GM12872 (cell line): Measurements from ENCODE around the gene TADA2A.

ENCODE experiments used
- TF ChIP-seq, protein P1 (sequence below): IDR thresholded peaks from 3 replicates; pipeline ENCODE4 v1.5.1; 2011; ENCODE audit warnings: low read depth, mild to moderate bottlenecking, low read length, moderate library complexity; ENCODE audit not compliant: insufficient read depth

The TADA2A gene

DNA sequence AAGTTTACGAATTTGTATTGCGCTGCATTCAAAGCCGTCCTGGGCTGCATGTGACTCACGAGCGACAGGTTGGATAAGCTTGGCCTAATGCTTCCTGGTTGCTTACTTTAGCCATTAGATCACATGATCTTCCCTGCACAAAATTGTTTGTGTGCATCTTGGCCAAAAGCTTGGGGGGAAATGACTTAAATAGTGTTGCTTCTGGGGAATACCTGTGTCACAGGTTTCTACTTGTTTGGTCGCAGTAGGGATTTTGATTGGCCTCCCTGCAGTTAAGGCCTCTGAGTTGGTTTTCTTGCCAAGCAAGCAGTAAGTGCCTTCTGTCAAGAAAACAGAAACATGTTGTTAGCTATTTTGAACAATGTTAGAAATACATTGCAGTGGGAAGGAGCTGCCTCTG lies 43.4 kb downstream of the TADA2A start:
- TF ChIP-seq, protein P1, sequence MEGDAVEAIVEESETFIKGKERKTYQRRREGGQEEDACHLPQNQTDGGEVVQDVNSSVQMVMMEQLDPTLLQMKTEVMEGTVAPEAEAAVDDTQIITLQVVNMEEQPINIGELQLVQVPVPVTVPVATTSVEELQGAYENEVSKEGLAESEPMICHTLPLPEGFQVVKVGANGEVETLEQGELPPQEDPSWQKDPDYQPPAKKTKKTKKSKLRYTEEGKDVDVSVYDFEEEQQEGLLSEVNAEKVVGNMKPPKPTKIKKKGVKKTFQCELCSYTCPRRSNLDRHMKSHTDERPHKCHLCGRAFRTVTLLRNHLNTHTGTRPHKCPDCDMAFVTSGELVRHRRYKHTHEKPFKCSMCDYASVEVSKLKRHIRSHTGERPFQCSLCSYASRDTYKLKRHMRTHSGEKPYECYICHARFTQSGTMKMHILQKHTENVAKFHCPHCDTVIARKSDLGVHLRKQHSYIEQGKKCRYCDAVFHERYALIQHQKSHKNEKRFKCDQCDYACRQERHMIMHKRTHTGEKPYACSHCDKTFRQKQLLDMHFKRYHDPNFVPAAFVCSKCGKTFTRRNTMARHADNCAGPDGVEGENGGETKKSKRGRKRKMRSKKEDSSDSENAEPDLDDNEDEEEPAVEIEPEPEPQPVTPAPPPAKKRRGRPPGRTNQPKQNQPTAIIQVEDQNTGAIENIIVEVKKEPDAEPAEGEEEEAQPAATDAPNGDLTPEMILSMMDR = no peak

DNA sequence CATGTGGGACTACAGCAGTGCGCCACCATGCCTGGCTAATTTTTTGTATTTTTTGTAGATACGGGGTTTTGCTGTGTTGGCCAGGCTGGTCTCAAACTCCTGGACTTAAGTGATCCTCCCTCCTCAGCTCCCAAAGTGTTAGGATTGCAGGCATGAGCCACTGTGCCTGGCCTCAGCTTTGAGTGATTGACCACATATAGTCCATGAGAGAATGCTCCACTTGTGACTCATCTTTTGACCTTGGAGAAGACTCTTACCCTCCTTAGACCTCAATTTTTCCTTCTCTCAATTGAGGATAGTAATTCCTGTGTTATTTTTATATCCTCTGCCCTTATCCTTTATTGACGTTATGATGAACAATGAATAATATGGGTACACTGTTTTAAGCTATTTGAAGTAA lies 52.1 kb downstream of the TADA2A start:
- TF ChIP-seq, protein P1 = no peak

DNA sequence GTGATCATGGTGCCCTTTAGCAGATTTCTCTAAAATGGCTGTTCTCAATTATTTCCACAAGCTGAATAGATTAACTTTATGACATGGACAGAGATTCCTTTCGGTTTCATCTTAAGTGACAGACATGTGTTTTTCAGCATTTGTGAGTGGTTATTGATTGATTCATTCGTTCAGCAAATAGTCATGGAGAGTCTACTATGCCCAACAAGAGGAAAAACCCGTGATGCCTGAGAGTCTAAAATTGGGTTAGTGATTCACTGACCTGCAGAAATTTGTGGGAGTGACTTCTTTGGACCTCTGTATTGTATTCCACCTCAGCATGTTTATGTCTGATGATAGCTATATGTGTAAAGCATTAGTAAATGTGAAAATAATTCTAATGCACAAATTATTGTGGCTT lies 55.0 kb downstream of the TADA2A start:
- TF ChIP-seq, protein P1 = no peak

DNA sequence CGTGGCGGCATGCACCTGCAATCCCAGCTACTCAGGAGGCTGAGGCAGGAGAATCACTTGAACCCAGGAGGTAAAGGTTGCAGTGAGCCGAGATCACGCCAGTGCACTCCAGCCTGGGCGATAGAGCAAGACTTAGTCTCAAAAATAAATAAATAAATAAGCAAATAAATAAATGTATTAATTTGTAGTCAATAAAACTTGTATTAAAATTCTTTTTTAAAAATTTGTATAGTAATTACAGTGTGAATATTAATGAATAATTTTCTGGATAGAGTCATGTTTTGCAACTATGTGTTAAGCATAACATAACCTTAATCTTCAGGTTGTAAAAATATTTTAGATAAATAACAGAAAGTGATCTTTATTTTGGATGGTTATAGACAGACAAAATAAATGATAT lies 55.8 kb downstream of the TADA2A start:
- TF ChIP-seq, protein P1 = no peak

DNA sequence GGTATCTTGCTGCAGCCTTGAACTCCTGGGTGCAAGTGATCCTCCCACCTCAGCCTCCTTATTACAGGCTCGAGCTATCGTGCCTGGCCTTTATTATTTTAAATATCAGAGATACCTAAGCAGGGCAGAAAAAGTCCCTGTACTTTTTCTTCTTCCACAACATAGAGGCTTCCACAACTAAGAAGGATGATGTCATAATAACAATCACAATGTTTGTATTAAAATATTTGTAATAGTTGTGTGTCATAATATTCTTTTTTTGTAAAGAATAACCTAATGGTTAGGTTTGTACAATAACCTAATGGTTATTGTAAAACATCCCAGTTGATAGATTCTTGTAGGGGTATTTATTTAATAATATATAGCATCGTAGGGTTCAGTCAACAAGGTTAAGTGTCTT lies 56.4 kb downstream of the TADA2A start:
- TF ChIP-seq, protein P1 = no peak

DNA sequence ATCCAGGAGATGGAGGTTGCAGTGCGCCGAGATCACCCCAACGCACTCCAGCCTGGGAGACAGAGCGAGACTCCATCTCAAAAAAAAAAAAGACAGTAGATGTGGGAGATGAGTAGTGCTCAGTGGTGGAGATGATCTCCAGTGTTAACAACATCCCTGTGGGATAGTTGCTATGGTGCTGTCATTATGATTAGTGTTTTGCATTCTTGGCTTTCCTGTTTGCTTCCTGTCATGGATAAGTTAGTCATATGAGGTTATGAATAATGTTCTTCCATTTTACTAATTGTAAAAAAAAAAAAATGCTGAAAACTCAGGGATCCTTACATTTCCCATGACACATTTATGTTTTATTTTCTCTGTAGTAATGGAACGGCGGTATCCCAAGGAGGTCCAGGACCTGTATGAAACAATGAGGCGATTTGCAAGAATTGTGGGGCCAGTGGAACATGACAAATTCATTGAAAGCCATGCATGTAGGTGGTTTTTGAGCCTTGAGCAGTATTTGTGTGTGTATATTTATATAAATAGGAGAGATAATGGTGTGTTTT lies 58.5 kb downstream of the TADA2A start:
- TF ChIP-seq, protein P1 = no peak

DNA sequence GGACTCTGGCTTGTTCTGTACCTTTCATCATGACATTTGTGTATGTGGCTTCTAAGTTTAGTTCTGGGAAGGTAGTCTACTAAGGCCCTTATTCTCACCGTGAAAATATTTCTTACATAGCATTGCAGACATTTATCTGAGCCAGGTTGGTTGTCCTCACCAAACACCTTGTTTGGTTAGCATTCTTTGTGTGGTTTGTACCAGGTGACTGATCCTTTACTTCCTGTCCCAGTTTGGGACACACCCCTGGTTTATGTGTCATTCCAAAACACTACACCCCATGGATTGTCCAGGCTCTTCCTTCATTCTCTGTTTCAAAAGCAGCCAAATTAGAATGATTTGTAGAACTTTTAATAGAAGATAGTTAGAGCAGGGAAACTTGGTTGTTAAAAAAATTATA lies 59.8 kb downstream of the TADA2A start:
- TF ChIP-seq, protein P1 = no peak

DNA sequence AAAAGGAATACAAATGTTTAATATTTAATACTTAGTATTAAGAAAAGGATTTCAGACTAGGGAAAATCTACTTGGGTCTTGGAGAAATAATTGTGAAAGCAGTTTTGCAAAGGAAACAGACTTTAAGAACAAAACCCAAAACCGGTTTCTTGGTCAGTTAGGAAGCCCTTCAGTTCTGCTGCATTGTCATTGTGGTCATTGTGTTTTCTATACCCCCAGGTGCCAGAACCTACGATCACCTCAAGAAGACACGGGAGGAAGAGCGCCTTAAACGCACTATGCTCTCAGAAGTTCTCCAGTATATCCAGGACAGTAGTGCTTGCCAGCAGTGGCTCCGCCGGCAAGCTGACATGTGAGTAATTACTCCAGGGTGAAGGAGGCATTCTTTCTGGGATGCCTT lies 63.5 kb downstream of the TADA2A start:
- TF ChIP-seq, protein P1 = no peak
